Measurements from ENCODE around the gene WARS2.

GRCh38 chr1:119187416-119187815, 47.0 kb upstream of the WARS2 start:
- TF ChIP-seq, protein P1, sequence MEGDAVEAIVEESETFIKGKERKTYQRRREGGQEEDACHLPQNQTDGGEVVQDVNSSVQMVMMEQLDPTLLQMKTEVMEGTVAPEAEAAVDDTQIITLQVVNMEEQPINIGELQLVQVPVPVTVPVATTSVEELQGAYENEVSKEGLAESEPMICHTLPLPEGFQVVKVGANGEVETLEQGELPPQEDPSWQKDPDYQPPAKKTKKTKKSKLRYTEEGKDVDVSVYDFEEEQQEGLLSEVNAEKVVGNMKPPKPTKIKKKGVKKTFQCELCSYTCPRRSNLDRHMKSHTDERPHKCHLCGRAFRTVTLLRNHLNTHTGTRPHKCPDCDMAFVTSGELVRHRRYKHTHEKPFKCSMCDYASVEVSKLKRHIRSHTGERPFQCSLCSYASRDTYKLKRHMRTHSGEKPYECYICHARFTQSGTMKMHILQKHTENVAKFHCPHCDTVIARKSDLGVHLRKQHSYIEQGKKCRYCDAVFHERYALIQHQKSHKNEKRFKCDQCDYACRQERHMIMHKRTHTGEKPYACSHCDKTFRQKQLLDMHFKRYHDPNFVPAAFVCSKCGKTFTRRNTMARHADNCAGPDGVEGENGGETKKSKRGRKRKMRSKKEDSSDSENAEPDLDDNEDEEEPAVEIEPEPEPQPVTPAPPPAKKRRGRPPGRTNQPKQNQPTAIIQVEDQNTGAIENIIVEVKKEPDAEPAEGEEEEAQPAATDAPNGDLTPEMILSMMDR (IDR thresholded peaks at IDR 0.05): no peak
- TF ChIP-seq POLR2AphosphoS5 (IDR thresholded peaks at IDR 0.05): no peak
- TF ChIP-seq EP300 (IDR thresholded peaks at IDR 0.05): no peak
- TF ChIP-seq POLR2A (IDR thresholded peaks at IDR 0.05): no peak
